Measurements from ENCODE around the gene ATP6V0A1.

ATP6V0A1 gene

DNA sequence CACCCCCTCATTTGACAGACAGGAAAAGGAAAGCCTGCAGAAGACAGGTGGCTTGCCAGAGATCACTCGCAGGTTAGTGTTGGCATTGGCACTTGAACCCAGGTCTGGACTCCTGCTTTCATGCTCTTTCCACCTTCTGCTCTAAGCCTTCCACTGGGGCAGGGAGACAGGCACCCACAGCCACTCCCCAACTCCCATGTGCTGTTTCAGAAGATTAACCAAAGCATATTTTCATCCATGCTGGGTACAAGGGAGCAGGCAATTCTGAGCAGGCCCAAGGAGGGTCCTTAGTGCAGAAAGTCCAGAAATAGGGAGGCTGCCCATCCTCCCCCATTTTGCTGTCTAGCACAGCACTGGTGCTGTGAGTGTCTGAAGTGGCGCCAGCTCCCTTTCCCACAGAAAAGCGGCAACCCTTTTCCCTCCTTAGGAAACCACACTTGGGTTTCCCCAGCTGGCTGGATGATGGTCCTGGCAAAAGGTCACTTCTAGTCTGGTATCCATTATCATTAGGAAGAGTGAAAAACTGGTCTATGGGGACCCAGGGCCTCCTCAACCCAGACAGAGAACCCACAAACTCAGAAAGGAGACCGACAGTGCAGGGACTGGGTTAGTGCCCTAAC lies 33.6 kb upstream of the ATP6V0A1 start:
- no peak for TF ChIP-seq GATA3 (IDR thresholded peaks at IDR 0.05; ENCODE audit: low read depth, low read length)
- TF ChIP-seq GATA2 (IDR thresholded peaks at IDR 0.05; ENCODE audit: low read depth, low read length), result no peak

DNA sequence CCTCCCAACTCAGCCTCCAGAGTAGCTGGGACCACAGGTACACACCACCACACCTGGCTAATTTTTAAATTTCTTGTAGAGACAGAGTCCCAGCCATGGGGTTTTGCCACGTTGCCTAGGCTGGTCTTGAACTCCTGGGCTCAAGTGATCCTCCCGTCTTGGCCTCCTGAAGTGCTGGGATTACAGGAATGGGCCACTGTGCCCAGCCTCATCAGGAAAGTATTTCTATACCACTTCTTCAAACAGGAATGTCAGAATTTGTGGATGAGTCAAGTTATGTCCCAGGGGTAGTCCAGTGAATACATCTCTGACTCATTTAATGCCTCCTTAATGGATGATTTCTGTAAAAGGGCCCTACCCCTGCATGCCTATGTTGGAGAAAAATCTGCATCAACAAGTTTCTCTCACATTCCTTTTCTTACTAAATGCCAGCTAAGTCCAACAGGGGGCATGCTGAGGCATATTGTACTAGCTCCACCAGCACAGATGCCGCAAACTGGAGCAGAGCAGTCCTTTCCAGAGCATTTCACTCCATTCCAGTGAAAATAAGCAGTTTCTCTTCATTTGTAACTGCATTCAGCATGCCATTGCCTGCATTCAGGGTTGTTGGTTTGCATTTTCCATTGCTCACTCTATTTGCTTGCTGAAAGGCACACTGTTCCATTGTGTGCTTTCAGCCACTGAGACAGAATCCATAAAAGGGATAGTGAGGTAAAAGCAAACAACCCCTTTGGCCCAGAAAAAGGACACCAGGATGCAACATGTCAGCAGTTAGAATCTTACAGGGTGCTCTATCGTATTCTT lies 30.3 kb upstream of the ATP6V0A1 start:
- no peak for TF ChIP-seq GATA3 (IDR thresholded peaks at IDR 0.05; ENCODE audit: low read depth, low read length)
- TF ChIP-seq GATA2 (IDR thresholded peaks at IDR 0.05; ENCODE audit: low read depth, low read length), result no peak

DNA sequence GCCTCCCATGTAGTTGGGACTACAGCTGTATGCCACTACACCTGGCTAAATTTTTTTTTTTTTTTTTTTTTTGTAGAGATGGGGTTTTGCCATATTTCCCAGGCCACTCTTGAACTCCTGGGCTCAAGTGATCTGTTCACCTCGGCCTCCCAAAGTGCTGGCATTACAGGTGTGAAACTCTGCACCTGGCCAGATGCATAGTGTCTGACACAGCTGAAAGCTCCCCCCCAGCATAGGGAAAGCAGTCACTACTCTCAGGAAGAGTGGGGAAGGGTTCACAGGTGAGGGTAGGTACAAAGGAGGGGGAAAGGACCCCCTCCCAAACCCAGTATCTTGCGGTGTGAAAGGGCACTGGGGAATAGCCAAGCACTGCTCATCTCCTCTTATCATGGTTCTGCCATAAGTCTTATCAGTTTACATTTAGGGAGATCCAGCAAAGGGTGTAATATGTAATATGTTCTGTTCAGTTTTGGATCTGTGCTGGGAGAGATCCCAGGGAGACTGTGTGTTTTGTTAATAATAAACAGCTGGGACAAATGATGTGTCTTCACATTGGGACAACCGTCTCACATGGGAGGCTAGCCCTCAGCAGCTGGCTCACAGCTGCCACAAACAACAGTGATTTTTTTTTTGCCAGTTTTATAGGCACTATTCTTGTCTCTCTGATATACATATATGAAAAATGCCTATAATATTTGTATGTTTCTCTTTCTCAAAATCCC lies 28.8 kb upstream of the ATP6V0A1 start:
- TF ChIP-seq GATA2 (IDR thresholded peaks at IDR 0.05; ENCODE audit: low read depth, low read length) (0 out of 2 replicates have a peak, but pooled peaks have one; percentile 26), GATA3 (IDR thresholded peaks at IDR 0.05; ENCODE audit: low read depth, low read length) (no peak)

DNA sequence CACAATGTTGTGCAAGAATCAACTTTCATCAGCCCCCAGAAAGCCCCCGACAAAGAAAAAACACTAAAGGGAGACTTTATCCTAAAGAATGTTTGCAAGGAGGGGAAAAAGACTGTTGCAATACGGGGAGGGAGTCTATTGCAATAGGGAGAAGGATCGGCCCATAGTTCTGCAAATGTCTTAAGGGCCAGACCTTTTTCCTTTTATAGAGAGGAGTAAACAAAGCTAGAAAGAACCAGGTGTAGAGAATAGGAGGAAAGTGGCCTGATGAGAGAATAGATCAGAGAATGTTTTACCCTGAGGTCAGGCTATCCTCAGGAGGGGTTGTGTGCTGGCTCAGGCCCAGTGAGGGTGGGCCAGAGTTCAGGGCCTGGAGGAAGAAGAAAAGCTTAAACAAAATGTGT lies 26.9 kb upstream of the ATP6V0A1 start:
- TF ChIP-seq GATA3 (IDR thresholded peaks at IDR 0.05; ENCODE audit: low read depth, low read length) (no peak), GATA2 (IDR thresholded peaks at IDR 0.05; ENCODE audit: low read depth, low read length) (no peak)

DNA sequence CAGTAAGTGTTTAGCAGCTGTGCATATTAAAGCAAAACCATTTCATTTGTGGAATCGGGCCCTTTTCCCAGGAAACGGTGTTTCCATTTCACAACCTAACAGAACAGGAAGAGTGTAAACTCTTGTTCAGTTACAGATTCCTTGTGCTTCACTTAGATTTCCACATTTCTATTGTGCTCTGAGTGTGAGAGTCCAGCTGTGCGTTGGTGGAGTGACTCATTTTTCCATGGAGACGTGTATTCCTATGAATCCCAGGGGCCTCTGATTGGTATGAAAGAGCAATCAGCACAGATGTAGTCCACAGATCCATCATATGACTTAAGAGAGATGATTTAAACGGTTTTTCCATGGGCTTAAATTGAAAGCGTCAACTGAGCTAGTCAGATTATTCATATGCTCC lies 22.3 kb upstream of the ATP6V0A1 start:
- no peak for TF ChIP-seq GATA3 (IDR thresholded peaks at IDR 0.05; ENCODE audit: low read depth, low read length)
- no peak for TF ChIP-seq GATA2 (IDR thresholded peaks at IDR 0.05; ENCODE audit: low read depth, low read length)

DNA sequence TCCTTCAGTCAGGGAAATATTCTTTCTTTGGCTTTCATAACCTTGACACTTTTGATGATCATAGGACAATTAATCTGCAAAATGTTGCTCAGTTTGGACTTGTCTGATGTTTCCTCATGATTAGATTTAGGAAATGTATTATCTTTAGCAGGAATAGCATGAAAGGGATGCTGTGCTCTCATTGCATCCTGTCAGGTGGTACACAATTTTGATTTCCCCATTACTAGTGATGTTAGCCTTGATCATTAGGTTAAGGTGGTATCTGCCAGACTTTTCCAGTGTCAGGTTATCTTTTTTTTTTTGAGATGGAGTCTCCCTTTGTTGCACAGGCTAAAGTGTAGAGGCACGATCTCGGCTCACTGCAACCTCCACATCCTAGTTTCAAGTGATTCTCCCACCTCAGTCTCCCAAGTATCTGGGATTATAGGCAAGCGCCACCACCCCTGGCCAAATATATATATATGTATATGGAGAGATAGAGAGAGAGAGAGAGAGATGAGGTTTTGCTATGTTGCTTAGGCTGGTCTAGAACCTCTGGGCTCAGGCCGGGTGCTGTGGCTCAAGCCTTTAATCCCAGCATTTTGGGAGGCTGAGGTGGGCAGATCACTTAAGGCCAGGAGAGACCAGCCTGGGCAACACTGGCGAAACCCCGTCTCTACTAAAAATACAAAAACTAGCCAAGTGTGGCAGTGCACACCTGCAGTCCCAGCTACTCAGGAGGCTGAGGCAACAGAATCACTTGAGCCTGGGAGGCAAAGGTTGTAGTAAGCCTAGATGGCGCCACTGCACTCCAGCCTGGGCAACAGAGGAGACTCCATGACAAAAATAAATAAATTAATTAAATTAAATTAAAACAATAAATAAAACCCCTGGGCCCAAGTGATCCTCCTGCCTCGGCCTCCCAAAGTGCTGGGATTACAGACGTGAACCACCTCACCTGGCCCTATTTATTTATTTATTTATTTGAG lies 19.8 kb upstream of the ATP6V0A1 start:
- TF ChIP-seq GATA3 (IDR thresholded peaks at IDR 0.05; ENCODE audit: low read depth, low read length) (no peak), GATA2 (IDR thresholded peaks at IDR 0.05; ENCODE audit: low read depth, low read length) (no peak)

DNA sequence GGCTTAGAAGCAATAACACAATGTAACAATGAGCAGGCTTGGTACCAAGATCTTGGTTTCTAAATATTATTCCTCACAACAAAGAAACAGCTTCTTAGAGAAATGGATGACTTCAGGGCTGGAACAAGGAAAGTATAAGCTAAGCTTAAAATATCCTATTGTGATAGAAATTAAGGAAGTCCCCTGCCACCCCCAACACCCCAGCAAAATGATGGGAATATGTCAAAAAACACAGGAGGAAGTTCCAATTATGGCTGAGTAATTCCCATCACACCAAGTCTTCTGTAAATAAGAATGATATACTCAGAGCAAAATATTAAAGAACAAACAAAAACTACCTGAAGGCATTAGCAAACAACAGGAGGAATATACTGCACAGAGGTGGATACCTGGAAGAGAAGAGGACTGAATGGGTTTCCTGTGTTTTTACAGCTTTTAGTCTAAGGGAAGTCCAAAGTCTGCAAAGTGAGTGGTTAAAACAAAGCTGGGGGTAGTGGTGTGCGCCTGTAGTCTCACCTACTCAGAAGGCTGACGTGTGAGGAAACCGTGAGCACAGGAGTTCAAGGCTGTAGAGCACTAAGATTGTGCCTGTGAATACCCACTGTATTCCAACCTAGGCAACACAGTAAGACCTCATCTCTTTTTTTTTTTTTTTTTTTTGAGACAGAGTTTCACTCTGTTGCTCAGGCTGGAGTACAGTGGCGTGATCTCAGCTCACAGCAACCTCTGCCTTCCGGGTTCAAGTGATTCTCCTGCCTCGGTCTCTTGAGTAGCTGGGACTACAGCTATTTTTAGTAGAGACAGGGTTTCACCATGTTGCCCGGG lies 17.1 kb upstream of the ATP6V0A1 start:
- TF ChIP-seq GATA2 (IDR thresholded peaks at IDR 0.05; ENCODE audit: low read depth, low read length) (no peak), GATA3 (IDR thresholded peaks at IDR 0.05; ENCODE audit: low read depth, low read length) (no peak)

DNA sequence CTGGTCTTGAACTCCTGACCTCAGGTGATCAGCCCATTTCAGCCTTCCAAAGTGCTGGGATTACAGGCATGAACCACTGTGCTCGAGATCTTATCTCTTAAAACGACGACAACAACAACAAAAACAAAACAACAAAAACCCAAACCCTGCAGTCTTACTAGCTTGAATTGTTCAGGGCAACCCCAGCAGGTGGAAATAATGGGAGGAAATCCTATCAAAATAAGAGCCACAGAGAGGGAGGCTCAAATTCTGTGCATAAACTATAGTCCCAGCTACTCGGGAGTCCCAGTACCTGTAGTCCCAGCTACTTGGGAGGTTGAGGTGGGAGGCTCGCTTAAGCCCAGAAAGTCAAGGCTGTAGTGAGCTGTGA lies 16.5 kb upstream of the ATP6V0A1 start:
- TF ChIP-seq GATA2 (IDR thresholded peaks at IDR 0.05; ENCODE audit: low read depth, low read length) (no peak), GATA3 (IDR thresholded peaks at IDR 0.05; ENCODE audit: low read depth, low read length) (no peak)

DNA sequence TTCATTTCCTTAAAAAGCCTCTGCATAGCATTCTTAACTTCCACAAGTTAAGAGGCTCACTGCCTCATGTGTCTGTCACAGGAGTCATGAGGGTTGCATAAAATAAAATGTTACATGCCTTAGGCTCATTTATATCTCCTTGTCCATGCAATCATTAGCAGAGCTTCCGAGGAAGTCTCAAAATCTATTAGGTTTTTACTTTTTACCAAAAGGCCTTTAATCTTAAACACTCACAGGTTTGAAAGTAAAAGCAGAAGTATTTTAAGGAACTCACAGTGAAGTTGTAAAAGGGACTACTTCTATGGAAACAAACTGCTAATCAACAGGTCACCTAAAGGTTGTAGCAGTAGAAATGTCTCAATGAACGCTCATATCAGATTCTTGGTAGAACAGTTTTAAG lies 5.2 kb upstream of the ATP6V0A1 start:
- TF ChIP-seq GATA3 (IDR thresholded peaks at IDR 0.05; ENCODE audit: low read depth, low read length) (no peak), GATA2 (IDR thresholded peaks at IDR 0.05; ENCODE audit: low read depth, low read length) (no peak)

DNA sequence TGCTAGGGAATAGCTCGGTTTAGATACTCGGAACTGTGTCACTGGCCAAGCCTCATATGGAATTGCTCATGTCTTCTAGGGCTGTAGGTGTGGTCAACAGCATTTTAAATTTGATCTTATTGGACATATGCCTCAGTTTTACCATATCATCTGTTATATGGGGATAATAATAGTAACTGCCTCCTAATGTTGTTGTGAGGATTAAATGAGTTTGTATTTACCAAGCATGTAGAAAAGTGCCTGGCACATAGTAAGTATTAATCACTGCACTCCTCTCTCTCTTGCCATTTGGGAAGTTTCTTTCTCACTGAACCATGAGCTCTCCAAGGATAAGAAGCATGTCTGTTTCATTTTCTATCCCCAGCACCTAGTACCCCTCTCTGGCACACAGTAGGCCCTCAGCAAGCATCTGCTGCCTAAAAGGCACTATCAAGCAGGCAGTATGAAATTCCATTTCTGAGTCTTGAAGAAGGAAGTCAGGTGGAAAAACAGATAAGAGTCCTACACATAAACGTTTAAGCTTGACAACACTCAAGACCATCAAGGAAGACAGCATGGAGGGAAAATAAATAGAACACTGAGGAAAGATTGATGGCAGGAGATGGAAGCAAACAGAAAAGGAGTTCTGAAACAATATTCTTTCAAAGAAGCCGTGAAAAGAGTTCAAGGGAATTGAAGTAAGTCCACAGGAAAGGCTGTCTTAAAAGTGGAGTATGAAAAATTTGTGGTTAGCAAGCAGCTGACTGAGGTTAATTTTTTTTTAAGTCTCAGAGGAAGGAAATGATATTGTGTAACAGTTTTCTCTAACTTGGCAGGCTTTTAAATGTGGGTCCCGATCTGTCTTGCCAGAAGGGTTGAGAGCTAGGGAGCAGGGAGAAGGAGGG lies 2.2 kb upstream of the ATP6V0A1 start:
- no peak for TF ChIP-seq GATA2 (IDR thresholded peaks at IDR 0.05; ENCODE audit: low read depth, low read length)
- no peak for TF ChIP-seq GATA3 (IDR thresholded peaks at IDR 0.05; ENCODE audit: low read depth, low read length)

DNA sequence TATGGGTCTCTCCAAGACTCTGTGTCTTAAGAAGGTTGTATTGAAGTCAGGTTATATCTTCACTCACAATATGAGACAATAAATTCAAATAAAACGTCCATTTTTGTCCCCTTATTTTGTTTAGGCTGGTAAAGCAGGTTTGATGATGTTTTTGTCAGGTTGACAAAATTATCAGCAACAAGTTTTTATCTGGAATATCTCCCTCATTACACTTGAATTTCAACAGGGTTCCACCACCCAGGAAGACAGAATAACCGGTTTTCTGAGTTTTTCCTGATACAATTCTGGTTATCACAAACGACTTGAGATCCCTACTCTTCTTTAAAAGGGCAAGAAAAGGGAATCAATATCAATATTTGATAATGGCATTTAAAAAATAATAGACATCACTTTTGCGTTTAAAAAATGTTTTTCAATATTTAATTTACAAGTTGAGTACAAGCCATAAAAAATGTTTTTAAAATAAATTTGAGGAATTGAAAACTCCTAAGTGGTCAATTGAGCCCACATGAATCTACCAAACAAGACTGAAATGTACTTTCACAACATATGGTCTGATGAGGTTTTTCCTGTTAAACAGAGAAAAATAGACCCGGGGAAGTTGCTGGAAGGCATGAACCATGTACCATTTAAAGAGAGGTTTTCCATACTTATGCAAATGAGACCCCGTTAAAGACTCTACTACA lies 1.4 kb upstream of the ATP6V0A1 start:
- no peak for TF ChIP-seq GATA3 (IDR thresholded peaks at IDR 0.05; ENCODE audit: low read depth, low read length)
- TF ChIP-seq GATA2 (IDR thresholded peaks at IDR 0.05; ENCODE audit: low read depth, low read length), result no peak

Data from SH-SY5Y (cell line).